HG03064 (cell line): ENCODE measurements around the gene DBET.
"Not testable (repeated sequence)": the region's sequence is repeated elsewhere in the genome, so short reads cannot be mapped to it uniquely, and the experiment has no call there.

Experiments
- ATAC-seq: cut with Tn5 transposase; IDR thresholded peaks from one replicate; pipeline ENCODE4 v1.9.1; 2021; ENCODE audit warnings: low read depth; ENCODE audit not compliant: unreplicated experiment

Gene DBET

GRCh38 chr4:190064342-190064741 is at the start of gene DBET:
DBET (plus strand) TSS chr4:190064502.
- not testable (repeated sequence) for ATAC-seq

GRCh38 chr4:190014771-190015537 is 49.3 kb upstream of the DBET start:
- ATAC-seq = no peak

- ATAC-seq = no peak
These were observed 48.5 kb upstream of the DBET start for GRCh38 chr4:190015538-190016368.

GRCh38 chr4:190016369-190017289 is 47.7 kb upstream of the DBET start:
- no peak for ATAC-seq

GRCh38 chr4:190017357-190018200 is 46.7 kb upstream of the DBET start:
- no peak for ATAC-seq

- no peak for ATAC-seq
These were observed 45.9 kb upstream of the DBET start for GRCh38 chr4:190018201-190018920.

- ATAC-seq = no peak
These were observed 45.1 kb upstream of the DBET start for GRCh38 chr4:190019023-190019858.

GRCh38 chr4:190019859-190020463 is 44.3 kb upstream of the DBET start:
- ATAC-seq = not testable (repeated sequence)

- no peak for ATAC-seq
These were observed 43.2 kb upstream of the DBET start for GRCh38 chr4:190020790-190021717.

- ATAC-seq = not testable (repeated sequence)
These were observed 42.3 kb upstream of the DBET start for GRCh38 chr4:190021973-190022372.

GRCh38 chr4:190022614-190023281 is 41.6 kb upstream of the DBET start:
- not testable (repeated sequence) for ATAC-seq

- ATAC-seq = not testable (repeated sequence)
These were observed 37.1 kb upstream of the DBET start, which contains the start of gene FRG2 for GRCh38 chr4:190027156-190027555. FRG2 (minus strand) TSS chr4:190027256; CDS start chr4:190027204, 52 bp downstream.

GRCh38 chr4:190031264-190031663 is 33.0 kb upstream of the DBET start:
- ATAC-seq = not testable (repeated sequence)

GRCh38 chr4:190037704-190038388 is 26.5 kb upstream of the DBET start:
- ATAC-seq = not testable (repeated sequence)

GRCh38 chr4:190040873-190041272 is 23.4 kb upstream of the DBET start:
- ATAC-seq = not testable (repeated sequence)
